SJSA1 (cell line): ENCODE results near the gene SLC39A9. TPM values are rescaled to one million over a fixed set of nuclear protein-coding genes. Genes with fewer than 3 reads are reported as not detected.

ENCODE experiments used
- DNase-seq, 2 experiments: peaks; one replicate each; pipeline ENCODE4 v3.0.0-alpha.2; 2015 to 2020; ENCODE audit warnings: low spot score in 2 of 2, low read depth in 1 of 2
- H3K27ac ChIP-seq: fragments of 250-450 bp; sonication (Bioruptor Pico); 2 replicates; pipeline ENCODE4 v1.5.1; 2020; ENCODE audit warnings: mild to moderate bottlenecking, moderate library complexity
- H3K27me3 ChIP-seq: fragments of 250-450 bp; sonication (Bioruptor Pico); replicated peaks from 2 replicates; pipeline ENCODE4 v1.5.1; 2020; ENCODE audit warnings: mild to moderate bottlenecking, moderate library complexity
- H3K36me3 ChIP-seq: fragments of 250-450 bp; sonication (Bioruptor Pico); 2 replicates; pipeline ENCODE4 v1.5.1; 2020; ENCODE audit warnings: mild to moderate bottlenecking
- H3K4me1 ChIP-seq: fragments of 250-450 bp; sonication (Bioruptor Pico); replicated peaks from 2 replicates; pipeline ENCODE4 v1.6.1; 2021; ENCODE audit warnings: mild to moderate bottlenecking
- H3K4me3 ChIP-seq: fragments of 250-450 bp; sonication (Bioruptor Pico); 2 replicates; pipeline ENCODE4 v1.5.1; 2020; ENCODE audit warnings: mild to moderate bottlenecking
- H3K9me3 ChIP-seq: fragments of 250-450 bp; sonication (Bioruptor Pico); replicated peaks from 2 replicates; pipeline ENCODE4 v1.5.1; 2020; ENCODE audit warnings: mild to moderate bottlenecking
- total RNA-seq: library from RNA; depleted of rRNA; stranded (reverse); fragments of >200 nt; shearing (Covaris generic); gene quantifications from 2 replicates; pipeline ENCODE4 v1.2.3, GENCODE V29; 2014; rRNA removed

SLC39A9 gene
- total RNA-seq = 79.3 and 87.5 TPM in 2 replicates

- Histone ChIP-seq H3K9me3 (no peaks in the 10 kb centered on the region), H3K36me3 (peaks cover 55% of the 10 kb centered on the region)
- DNase-seq = peak; percentile 94 to 98
Observed at GRCh38 chr14:69398053-69398817, at the start of gene SLC39A9, which contains the start of gene ERH. Gene SLC39A9 (plus strand): TSS chr14:69398692. CDS start chr14:69399370, 678 bp downstream. Gene ERH (minus strand): TSS chr14:69398299. CDS start chr14:69398233, 66 bp downstream.

DNA sequence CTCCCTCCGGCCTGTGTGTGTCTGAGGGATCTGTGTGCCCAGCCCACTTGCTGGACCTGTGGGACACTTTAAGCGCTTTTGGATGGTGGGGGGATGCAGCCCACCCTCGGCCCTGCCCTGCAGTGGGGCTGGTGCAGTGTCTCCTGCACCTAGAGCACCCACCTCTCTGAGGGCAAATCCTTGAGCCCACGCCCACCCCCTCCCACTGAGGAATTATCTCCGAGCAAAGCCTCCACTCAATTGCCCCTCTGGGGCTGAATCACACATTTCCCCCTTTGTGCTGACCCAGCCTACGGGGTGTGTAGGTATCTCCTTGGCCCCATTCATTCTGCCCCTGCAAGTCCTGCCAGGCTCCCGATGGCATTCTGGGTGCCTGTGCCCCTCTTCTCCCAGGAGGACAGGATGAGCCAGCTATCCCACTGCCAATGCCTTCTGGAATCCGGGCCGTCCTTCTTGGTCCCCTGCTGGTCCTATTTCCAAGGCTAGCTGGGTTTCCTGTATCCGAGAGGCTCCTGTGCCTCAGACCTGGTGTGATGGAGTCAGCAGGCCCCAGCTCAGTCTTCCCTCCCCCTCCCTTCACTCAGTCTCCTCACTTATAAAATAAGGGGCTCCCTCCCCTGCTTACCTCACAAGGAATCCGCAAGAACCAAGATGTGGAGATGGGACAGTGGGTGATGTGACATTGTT lies 49.3 kb upstream of the SLC39A9 start:
- Histone ChIP-seq H3K27me3 (no peaks in the 10 kb centered on the region), H3K36me3 (no peaks in the 10 kb centered on the region), H3K4me3 (no peak overlapping the region), H3K4me1 (no peaks in the 10 kb centered on the region), H3K9me3 (no peaks in the 10 kb centered on the region), H3K27ac (no peak overlapping the region)
- no peak for DNase-seq

More at GRCh38 chr14:69398053-69398817, at the start of gene SLC39A9, which contains the start of gene ERH:
- Histone ChIP-seq H3K27me3 (no peaks in the 10 kb centered on the region), H3K4me1 (peaks cover 18% of the 10 kb centered on the region), H3K27ac (peak within 1 kb of the TSS; percentile 98), H3K4me3 (peak within 1 kb of the TSS; percentile 65)

DNA sequence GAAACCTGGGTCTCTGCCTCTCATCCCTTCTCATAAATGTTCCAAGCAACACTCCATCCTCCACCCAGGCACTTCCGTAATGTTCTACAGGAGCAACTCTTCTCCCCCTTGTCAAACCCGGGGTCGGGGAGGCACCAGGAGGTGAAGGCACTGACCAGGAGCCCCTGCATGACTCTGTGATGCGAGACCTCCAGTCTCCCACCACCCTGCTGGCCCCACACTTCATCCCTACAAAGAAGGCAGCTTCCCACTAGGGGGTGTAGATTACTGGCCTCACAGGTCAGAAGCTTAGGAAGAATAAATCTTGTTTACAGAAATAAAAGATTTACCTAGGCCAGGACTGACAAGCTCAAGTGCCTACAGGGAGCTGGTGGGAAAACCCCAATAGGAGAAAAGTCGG lies 47.6 kb upstream of the SLC39A9 start:
- Histone ChIP-seq H3K27me3 (no peaks in the 10 kb centered on the region), H3K27ac (no peak overlapping the region), H3K9me3 (no peaks in the 10 kb centered on the region), H3K36me3 (no peaks in the 10 kb centered on the region), H3K4me1 (no peaks in the 10 kb centered on the region), H3K4me3 (no peak overlapping the region)
- no peak for DNase-seq

DNA sequence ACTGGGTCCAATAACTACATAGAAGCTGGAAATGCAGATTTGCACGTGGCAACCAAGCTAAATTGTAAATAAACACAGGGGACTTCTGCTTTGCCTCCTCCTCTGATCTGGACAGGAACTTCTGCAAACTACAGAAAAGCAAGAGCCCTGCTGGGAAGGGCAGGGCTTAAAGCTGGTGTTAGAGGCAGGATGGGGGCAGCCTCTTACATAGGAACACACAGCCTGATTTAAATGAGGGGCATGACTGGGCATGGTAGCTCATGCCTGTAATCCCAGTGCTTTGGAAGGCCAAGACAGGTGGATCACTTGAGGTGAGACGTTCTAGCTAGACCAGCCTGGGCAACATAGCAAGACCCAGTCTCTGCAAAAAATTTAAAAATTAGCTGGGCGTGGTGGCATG lies 47.1 kb upstream of the SLC39A9 start:
- Histone ChIP-seq H3K4me3 (no peak overlapping the region), H3K36me3 (no peaks in the 10 kb centered on the region), H3K27ac (no peak overlapping the region), H3K27me3 (no peaks in the 10 kb centered on the region), H3K4me1 (no peaks in the 10 kb centered on the region), H3K9me3 (no peaks in the 10 kb centered on the region)
- DNase-seq = no peak

DNA sequence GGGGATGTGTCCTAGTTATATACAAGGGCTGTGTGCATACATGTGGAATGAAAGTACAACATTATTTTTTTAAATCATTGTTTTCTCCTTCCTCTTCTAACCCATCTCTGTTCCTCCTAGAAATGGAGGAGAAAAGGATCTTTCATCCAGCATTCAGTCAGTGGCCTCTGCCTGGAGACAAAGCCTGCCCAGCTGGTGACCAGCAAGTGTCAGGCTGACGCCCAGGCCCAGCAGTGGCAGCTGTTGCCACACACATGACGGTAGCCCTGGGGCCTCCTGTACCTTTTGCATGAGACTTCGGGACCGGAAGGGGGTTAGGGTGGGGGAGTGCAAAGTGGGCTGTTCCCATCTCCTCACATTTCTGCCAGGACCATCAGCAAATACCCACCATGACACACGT lies 46.6 kb upstream of the SLC39A9 start:
- DNase-seq = no peak
- no peak overlapping the region for H3K4me3 ChIP-seq
- no peak overlapping the region for H3K27ac ChIP-seq
- no peaks in the 10 kb centered on the region for H3K27me3 ChIP-seq
- H3K9me3 ChIP-seq = no peaks in the 10 kb centered on the region
- H3K36me3 ChIP-seq = no peaks in the 10 kb centered on the region
- H3K4me1 ChIP-seq = no peaks in the 10 kb centered on the region

- Histone ChIP-seq H3K27me3 (no peaks in the 10 kb centered on the region), H3K4me3 (no peak overlapping the region), H3K4me1 (no peaks in the 10 kb centered on the region), H3K36me3 (no peaks in the 10 kb centered on the region), H3K27ac (no peak overlapping the region), H3K9me3 (no peaks in the 10 kb centered on the region)
- no peak for DNase-seq
Observed at GRCh38 chr14:69353168-69353567, 45.3 kb upstream of the SLC39A9 start.

- H3K27ac ChIP-seq = no peak overlapping the region
- no peaks in the 10 kb centered on the region for H3K4me1 ChIP-seq
- H3K4me3 ChIP-seq = no peak overlapping the region
- no peak for DNase-seq
- no peaks in the 10 kb centered on the region for H3K27me3 ChIP-seq
- H3K9me3 ChIP-seq = no peaks in the 10 kb centered on the region
- no peaks in the 10 kb centered on the region for H3K36me3 ChIP-seq
Observed at GRCh38 chr14:69354383-69355153, 43.9 kb upstream of the SLC39A9 start.

GRCh38 chr14:69355154-69355597 lies 43.3 kb upstream of the SLC39A9 start:
- no peak overlapping the region for H3K27ac ChIP-seq
- no peak overlapping the region for H3K4me3 ChIP-seq
- no peaks in the 10 kb centered on the region for H3K4me1 ChIP-seq
- H3K27me3 ChIP-seq = no peaks in the 10 kb centered on the region
- H3K9me3 ChIP-seq = no peaks in the 10 kb centered on the region
- DNase-seq = no peak
- no peaks in the 10 kb centered on the region for H3K36me3 ChIP-seq

GRCh38 chr14:69355607-69356281 lies 42.7 kb upstream of the SLC39A9 start:
- DNase-seq = no peak
- no peaks in the 10 kb centered on the region for H3K36me3 ChIP-seq
- no peaks in the 10 kb centered on the region for H3K27me3 ChIP-seq
- H3K9me3 ChIP-seq = no peaks in the 10 kb centered on the region
- no peak overlapping the region for H3K27ac ChIP-seq
- H3K4me3 ChIP-seq = no peak overlapping the region
- no peaks in the 10 kb centered on the region for H3K4me1 ChIP-seq

DNA sequence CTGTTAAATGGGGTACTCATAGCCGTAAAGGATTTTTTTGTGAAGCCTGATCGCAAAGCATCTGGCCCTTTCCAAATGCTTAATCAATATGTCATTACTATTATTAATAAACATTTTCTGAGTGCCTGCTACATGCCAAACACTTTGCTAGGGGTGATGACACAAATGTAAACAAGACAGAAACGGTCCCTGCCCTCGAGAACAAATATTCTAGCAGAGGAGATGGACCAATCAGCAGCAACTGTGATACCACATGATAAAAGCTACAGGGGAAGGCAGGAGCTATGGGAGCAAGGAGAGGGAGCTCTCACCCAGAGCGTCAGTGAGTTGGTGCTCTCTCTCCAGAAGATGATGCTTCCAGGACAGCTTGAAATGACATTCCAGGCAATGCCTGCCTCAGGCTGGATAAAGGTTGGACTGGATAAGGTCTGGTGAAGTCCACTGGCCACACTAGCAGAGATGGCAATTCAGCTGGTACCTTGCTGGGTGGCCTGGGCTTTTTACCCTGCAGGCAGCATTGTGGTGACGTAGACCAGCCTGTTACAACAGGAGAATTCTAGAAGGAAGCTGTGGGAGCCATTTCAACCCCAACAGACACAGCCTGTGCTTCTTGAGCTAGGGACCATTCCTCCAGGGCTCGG lies 41.5 kb upstream of the SLC39A9 start:
- Histone ChIP-seq H3K4me1 (no peaks in the 10 kb centered on the region), H3K36me3 (no peaks in the 10 kb centered on the region), H3K27ac (no peak overlapping the region), H3K4me3 (no peak overlapping the region), H3K27me3 (no peaks in the 10 kb centered on the region), H3K9me3 (no peaks in the 10 kb centered on the region)
- DNase-seq = no peak

DNA sequence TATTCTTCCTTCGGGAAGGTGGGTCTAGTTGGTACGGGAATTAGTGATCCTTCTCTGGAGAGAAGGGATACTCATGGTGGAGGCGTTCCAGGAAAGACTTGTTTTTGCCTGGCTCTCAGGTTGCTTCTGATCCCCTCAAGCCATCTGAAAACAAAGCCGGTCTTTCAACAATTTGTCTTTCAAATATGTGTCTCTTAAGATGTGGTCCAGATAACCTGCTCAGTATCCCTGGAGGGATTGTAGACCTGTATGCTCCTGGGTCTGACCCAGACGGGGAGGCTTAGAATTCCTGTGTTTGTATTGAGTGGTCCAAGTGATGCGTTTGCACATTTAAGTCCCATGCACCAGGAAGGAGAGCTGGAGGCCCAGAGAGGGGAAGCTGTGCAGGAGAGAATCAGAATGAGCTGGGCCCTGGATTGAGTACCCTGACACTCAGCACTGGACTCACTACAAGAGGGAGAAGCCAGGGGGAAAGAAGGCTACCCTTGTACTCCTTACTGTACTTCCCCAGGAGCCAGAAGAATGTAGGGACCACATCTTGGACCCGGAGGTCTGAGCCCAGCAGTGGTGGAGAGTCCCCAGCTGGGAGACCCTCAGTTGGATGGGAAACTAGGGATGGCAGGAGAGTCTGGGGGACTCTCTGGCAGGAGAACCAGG lies 40.8 kb upstream of the SLC39A9 start:
- no peak for DNase-seq
- Histone ChIP-seq H3K27me3 (no peaks in the 10 kb centered on the region), H3K27ac (no peak overlapping the region), H3K36me3 (no peaks in the 10 kb centered on the region), H3K9me3 (no peaks in the 10 kb centered on the region), H3K4me1 (no peaks in the 10 kb centered on the region), H3K4me3 (no peak overlapping the region)

- no peak for DNase-seq
- Histone ChIP-seq H3K4me3 (no peak overlapping the region), H3K4me1 (no peaks in the 10 kb centered on the region), H3K9me3 (no peaks in the 10 kb centered on the region), H3K27ac (no peak overlapping the region), H3K36me3 (no peaks in the 10 kb centered on the region), H3K27me3 (no peaks in the 10 kb centered on the region)
Observed at GRCh38 chr14:69358233-69358963, 40.1 kb upstream of the SLC39A9 start.
